Progenitor cell of endocrine pancreas (in vitro differentiated cells): ENCODE measurements around the gene FSCN2. TPM values are rescaled to one million over a fixed set of nuclear protein-coding genes. Genes with fewer than 3 reads are reported as not detected.

Experiments used
- DNase-seq: peaks from one replicate; pipeline ENCODE4 v3.0.0; 2021; ENCODE audit warnings: low spot score; ENCODE audit not compliant: unreplicated experiment
- H3K27ac Mint-ChIP-seq: 2 replicates; pipeline ENCODE4 v1.8.0; 2021; ENCODE audit warnings: mild to moderate bottlenecking, moderate library complexity, mixed read lengths
- H3K27me3 Mint-ChIP-seq: 2 replicates; pipeline ENCODE4 v1.8.0; 2021; ENCODE audit warnings: mixed read lengths
- H3K36me3 Mint-ChIP-seq: 2 replicates; pipeline ENCODE4 v1.8.0; 2022; ENCODE audit warnings: mixed read lengths; ENCODE audit not compliant: insufficient read depth
- H3K4me1 Mint-ChIP-seq: 2 replicates; pipeline ENCODE4 v1.8.0; 2021; ENCODE audit warnings: low read depth, mixed read lengths
- H3K4me3 Mint-ChIP-seq: 2 replicates; pipeline ENCODE4 v1.8.0; 2021; ENCODE audit warnings: low read depth, mild to moderate bottlenecking, moderate library complexity, mixed read lengths
- H3K9me3 Mint-ChIP-seq: 2 replicates; pipeline ENCODE4 v1.8.0; 2021; ENCODE audit warnings: low read depth, mixed read lengths
- total RNA-seq: library from RNA; stranded (reverse); gene quantifications from 2 replicates; pipeline ENCODE4 v1.2.1, GENCODE V29; 2021
- TF ChIP-seq, protein P1 (sequence below): fragments of 200-600 bp; sonication (generic); IDR thresholded peaks from one replicate; pipeline ENCODE4 v1.5.0; 2021; ENCODE audit warnings: antibody characterized with exemption, mild to moderate bottlenecking; ENCODE audit not compliant: unreplicated experiment

The FSCN2 gene
- total RNA-seq, 1 donor from 2014 or later, result 5.3 TPM

DNA sequence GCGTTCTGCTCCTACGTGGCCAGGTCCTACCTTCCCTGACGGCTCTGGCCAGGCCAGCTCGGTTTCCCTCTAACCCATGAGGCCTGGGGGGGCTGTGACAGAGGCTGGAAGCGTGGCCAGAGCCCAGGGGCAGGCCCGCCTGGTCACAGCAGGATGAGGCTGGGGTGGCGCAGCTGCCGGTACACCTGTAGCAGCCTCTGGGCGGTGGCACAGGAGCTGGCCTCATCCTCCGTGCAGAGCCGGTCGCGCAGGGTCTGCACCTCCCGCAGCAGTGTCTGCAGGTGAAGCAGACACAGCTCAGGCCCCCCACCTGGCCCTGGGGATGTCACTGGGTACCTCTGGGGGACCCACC, 12.5 kb downstream of the FSCN2 start:
- no peaks in the 10 kb centered on the region for H3K36me3 Mint-ChIP-seq
- peaks cover 4% of the 10 kb centered on the region for H3K27me3 Mint-ChIP-seq
- TF ChIP-seq, protein P1, sequence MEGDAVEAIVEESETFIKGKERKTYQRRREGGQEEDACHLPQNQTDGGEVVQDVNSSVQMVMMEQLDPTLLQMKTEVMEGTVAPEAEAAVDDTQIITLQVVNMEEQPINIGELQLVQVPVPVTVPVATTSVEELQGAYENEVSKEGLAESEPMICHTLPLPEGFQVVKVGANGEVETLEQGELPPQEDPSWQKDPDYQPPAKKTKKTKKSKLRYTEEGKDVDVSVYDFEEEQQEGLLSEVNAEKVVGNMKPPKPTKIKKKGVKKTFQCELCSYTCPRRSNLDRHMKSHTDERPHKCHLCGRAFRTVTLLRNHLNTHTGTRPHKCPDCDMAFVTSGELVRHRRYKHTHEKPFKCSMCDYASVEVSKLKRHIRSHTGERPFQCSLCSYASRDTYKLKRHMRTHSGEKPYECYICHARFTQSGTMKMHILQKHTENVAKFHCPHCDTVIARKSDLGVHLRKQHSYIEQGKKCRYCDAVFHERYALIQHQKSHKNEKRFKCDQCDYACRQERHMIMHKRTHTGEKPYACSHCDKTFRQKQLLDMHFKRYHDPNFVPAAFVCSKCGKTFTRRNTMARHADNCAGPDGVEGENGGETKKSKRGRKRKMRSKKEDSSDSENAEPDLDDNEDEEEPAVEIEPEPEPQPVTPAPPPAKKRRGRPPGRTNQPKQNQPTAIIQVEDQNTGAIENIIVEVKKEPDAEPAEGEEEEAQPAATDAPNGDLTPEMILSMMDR, result no peak
- H3K9me3 Mint-ChIP-seq, result no peaks in the 10 kb centered on the region
- no peak overlapping the region for H3K4me3 Mint-ChIP-seq
- no peak for DNase-seq
- no peak overlapping the region for H3K27ac Mint-ChIP-seq
- no peaks in the 10 kb centered on the region for H3K4me1 Mint-ChIP-seq

DNA sequence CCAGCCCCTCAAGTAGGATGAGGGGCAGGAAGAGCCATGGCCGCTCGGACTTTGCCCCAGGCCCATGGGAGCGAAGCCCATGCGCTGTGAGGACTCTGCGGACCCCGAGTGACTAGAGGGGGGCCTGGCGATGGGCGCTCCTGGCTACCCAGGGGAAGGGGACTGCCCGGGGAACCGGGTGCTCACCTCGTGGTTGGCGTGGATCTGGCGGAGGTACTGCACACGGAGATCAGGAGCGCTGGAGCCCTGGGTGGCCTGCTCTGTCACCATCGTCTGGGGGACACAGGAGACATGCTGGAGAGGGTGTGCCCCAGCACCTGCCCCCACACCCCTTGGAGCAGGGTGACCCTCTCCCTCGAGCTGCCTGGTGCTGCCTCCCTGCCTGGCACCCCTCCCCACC, 12.9 kb downstream of the FSCN2 start:
- H3K4me3 Mint-ChIP-seq, result no peak overlapping the region
- no peaks in the 10 kb centered on the region for H3K9me3 Mint-ChIP-seq
- no peaks in the 10 kb centered on the region for H3K36me3 Mint-ChIP-seq
- no peak overlapping the region for H3K27ac Mint-ChIP-seq
- no peaks in the 10 kb centered on the region for H3K4me1 Mint-ChIP-seq
- no peak for DNase-seq
- TF ChIP-seq, protein P1, result no peak
- H3K27me3 Mint-ChIP-seq, result peaks cover under 1% of the 10 kb centered on the region

DNA sequence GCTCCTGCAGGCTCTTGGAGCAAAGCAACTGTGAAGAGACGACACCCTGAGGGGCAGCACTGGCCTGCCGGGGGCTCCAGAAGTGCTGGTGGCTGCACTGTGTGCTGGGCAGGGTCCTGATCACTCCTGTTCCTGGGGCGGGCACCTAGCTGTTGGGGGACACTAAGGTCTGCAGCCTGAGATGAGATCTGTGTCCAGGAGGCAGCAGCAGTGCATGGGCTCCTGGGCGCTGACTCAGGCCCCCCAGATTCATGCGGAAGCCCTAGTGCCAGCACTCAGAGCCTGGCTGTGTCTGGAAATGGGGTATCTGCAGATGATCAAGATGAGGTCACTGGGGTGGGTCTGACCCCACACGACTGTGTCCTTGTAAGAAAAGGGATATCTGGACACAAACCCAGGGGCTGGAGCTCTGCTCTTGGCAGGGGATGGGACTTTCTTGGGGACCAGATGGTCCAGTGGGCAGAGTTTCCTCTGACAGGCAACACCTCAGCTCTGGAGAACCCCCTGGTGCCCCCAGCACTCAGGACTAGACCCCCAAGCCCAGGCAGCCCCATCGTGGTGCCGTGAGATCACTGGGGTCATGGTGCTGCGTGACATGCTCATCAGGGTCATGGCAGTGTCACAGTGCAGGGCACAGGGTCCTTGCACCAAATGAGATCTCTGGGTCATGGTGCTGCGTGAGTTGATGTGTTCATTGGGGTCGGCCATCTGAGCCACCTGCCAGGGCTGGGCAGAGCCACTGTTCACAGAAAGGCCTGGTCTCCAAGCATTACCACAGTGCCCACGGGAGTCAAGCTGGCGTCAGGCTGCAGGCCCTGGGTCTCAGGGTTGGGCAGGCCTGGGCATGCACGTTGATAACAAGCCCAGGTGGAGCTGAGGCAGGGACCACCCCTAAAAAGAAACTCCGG, 14.5 kb downstream of the FSCN2 start:
- no peak for DNase-seq
- H3K4me3 Mint-ChIP-seq, result no peak overlapping the region
- TF ChIP-seq, protein P1, result no peak
- H3K27me3 Mint-ChIP-seq, result no peaks in the 10 kb centered on the region
- H3K4me1 Mint-ChIP-seq, result no peaks in the 10 kb centered on the region
- no peaks in the 10 kb centered on the region for H3K9me3 Mint-ChIP-seq
- no peak overlapping the region for H3K27ac Mint-ChIP-seq
- peaks cover 3% of the 10 kb centered on the region for H3K36me3 Mint-ChIP-seq

DNA sequence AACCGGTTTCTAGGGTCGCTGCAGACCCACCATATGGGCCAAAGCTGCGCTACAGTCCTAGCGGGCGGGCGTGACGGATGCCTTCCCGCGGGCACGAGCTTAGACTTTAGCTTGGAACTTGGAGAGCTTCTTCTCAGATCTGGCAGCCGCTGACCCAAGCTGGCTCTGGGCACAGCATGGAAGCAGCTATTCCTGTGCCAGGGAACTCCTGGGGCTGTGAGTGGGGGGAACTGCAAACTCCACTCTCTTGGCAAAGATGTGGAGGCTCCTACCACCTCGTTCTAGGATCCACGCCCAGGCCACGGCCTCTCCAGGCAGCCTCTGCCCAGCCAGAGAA, 15.1 kb downstream of the FSCN2 start:
- TF ChIP-seq, protein P1, result no peak
- no peak overlapping the region for H3K27ac Mint-ChIP-seq
- no peaks in the 10 kb centered on the region for H3K4me1 Mint-ChIP-seq
- H3K27me3 Mint-ChIP-seq, result no peaks in the 10 kb centered on the region
- H3K9me3 Mint-ChIP-seq, result no peaks in the 10 kb centered on the region
- H3K4me3 Mint-ChIP-seq, result no peak overlapping the region
- H3K36me3 Mint-ChIP-seq, result peaks cover 3% of the 10 kb centered on the region
- DNase-seq, result no peak

DNA sequence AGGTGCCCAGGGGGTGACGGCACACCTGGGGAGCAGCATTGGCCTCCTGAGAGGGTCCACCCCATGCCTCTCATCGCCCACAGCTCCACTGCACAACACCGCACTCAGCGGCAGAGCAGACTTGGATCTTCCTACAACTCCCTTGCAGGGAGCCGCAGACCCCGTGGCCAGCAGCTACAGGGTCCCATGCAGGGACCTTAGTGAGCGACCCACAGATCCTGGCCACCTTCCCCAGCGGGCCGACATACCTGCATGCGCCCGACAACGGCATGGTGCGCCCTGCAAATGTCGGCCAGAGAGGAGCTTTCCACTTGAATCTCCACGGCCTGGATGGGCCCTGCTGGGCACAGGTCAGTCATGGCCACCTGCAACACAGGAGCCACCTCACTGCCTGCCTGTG, 15.6 kb downstream of the FSCN2 start:
- Mint-ChIP-seq H3K9me3 (no peaks in the 10 kb centered on the region), H3K4me1 (no peaks in the 10 kb centered on the region), H3K36me3 (peaks cover 3% of the 10 kb centered on the region), H3K27ac (no peak overlapping the region), H3K4me3 (no peak overlapping the region), H3K27me3 (no peaks in the 10 kb centered on the region)
- TF ChIP-seq, protein P1, result no peak
- no peak for DNase-seq
